ENCODE data around the gene TPT1.
"Not testable (repeated sequence)": the region's sequence is repeated elsewhere in the genome, so short reads cannot be mapped to it uniquely, and the experiment has no call there.

TPT1 gene

GRCh38 chr13:45367358-45367757 is 26.4 kb upstream of the TPT1 start:
- DNase-seq (ENCODE audit: low read depth in 2 of 2) = peak; percentile 74 to 88

GRCh38 chr13:45365558-45365885 is 24.5 kb upstream of the TPT1 start:
- DNase-seq (ENCODE audit: low read depth in 2 of 2) = no peak

GRCh38 chr13:45364876-45365557 is 24.0 kb upstream of the TPT1 start:
- DNase-seq (ENCODE audit: low read depth in 2 of 2) = no peak

GRCh38 chr13:45362939-45363338 is 22.0 kb upstream of the TPT1 start:
- DNase-seq (ENCODE audit: low read depth in 2 of 2) = no peak

- no peak for DNase-seq (ENCODE audit: low read depth in 2 of 2)
Observed at GRCh38 chr13:45361596-45362206, 20.7 kb upstream of the TPT1 start.

GRCh38 chr13:45356966-45357672 is 16.1 kb upstream of the TPT1 start:
- DNase-seq (ENCODE audit: low read depth in 2 of 2) = no peak

GRCh38 chr13:45353895-45354294 is 12.9 kb upstream of the TPT1 start:
- DNase-seq (ENCODE audit: low read depth in 2 of 2) = no peak

GRCh38 chr13:45352031-45352430 is 11.0 kb upstream of the TPT1 start:
- DNase-seq (ENCODE audit: low read depth in 2 of 2) = no peak

- no peak for DNase-seq (ENCODE audit: low read depth in 2 of 2)
Observed at GRCh38 chr13:45350152-45350551, 9.2 kb upstream of the TPT1 start.

GRCh38 chr13:45349438-45349837 is 8.5 kb upstream of the TPT1 start:
- DNase-seq (ENCODE audit: low read depth in 2 of 2) = no peak

- DNase-seq (ENCODE audit: low read depth in 2 of 2) = not testable (repeated sequence)
Observed at GRCh38 chr13:45344064-45344463, 3.1 kb upstream of the TPT1 start.

- not testable (repeated sequence) for DNase-seq (ENCODE audit: low read depth in 2 of 2)
Observed at GRCh38 chr13:45343102-45343501, 2.1 kb upstream of the TPT1 start.

- not testable (repeated sequence) for DNase-seq (ENCODE audit: low read depth in 2 of 2)
Observed at GRCh38 chr13:45342668-45343067, 1.7 kb upstream of the TPT1 start.

GRCh38 chr13:45341799-45342500 is 967 bp upstream of the TPT1 start:
- no peak for DNase-seq (ENCODE audit: low read depth in 2 of 2)

GRCh38 chr13:45340422-45341033 is 455 bp downstream of the TPT1 start:
- DNase-seq (ENCODE audit: low read depth in 2 of 2) = peak; percentile 60 to 72

GRCh38 chr13:45339867-45340266 is 1.1 kb downstream of the TPT1 start:
- DNase-seq (ENCODE audit: low read depth in 2 of 2) = no peak

GRCh38 chr13:45339399-45339798 is 1.6 kb downstream of the TPT1 start:
- DNase-seq (ENCODE audit: low read depth in 2 of 2) = no peak

GRCh38 chr13:45337803-45338202 is 3.2 kb downstream of the TPT1 start:
- no peak for DNase-seq (ENCODE audit: low read depth in 2 of 2)

- DNase-seq (ENCODE audit: low read depth in 2 of 2) = no peak
Observed at GRCh38 chr13:45337395-45337794, 3.6 kb downstream of the TPT1 start.

- no peak for DNase-seq (ENCODE audit: low read depth in 2 of 2)
Observed at GRCh38 chr13:45336025-45336800, 4.8 kb downstream of the TPT1 start.

GRCh38 chr13:45335397-45336024 is 5.5 kb downstream of the TPT1 start:
- DNase-seq (ENCODE audit: low read depth in 2 of 2) = no peak

Measured in stimulated activated CD4-positive, alpha-beta T cell treated with anti-CD3 and anti-CD28 coated beads, Interleukin-12 subunit alpha, Interleukin-12 subunit beta, amount 100 ng/mL, for 24 hours (primary cell).